Activated naive CD4-positive, alpha-beta T cell treated with anti-CD3 and anti-CD28 coated beads, Interleukin-2, amount 50 U/mL, for 16 hours (primary cell): ENCODE results near the gene CIB2.
A peak's percentile ranks its signal among the peaks of the same experiment; 100 is the strongest.

Experiments used
- DNase-seq: peaks from one replicate; pipeline ENCODE4 v3.0.0-alpha.2; 2020

CIB2 gene

GRCh38 chr15:78149068-78149804 is 18.0 kb upstream of the CIB2 start, which contains the start of gene IDH3A:
Gene IDH3A, plus strand, starts transcription at chr15:78149362. Its CDS starts 42 bp downstream, at chr15:78149404.
- peak; percentile 100 for DNase-seq

DNA sequence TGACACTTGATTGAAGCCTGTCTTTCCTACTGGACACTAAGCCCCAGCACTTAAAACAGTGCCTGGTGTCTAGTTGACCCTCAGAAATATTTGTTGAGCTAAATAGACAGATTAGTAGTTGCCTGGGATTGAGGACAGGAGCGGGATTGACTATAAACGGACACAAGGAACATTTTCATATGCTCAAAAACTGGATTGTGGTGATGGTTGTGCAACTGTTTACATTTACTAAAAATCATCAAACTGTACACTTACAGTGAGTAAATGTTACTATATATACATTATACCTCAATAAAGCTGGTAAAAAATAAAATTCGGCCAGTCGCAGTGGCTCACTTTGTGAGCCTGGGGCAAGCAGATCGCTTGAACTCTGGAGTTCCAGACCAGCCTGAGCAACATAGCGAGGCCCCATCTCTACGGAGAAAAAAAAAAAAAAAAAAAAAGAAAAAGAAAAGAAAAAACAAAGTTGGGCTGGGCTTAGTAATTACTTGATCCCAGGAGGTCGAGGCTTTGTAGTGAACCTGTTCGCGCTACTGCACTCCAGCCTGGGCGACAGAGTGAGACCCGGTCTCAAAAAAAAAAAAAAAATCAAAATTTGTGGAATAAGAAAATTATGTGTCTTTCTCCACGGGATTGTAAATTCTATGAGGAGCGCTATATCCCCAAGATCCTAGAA is 17.3 kb upstream of the CIB2 start:
- no peak for DNase-seq

DNA sequence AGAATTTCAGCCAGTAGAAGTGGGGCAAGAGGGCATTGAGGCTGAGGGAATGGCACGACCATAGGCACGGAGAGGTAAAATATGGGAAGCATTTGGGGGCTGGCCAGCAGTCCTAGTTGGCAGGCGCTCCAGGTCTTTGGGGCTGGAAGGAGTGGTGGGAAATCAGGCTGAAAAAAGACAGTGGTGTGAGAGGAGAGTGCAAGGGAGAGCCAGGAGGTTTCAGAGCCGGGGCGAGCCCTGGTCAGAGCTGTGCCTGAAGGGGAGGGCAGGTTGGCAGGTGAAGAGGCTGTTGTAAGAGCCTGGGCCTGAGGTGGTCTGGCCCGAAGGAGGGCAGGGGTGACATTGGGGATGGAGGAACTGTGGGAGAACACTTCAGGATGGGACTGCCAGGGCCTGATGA is 16.3 kb upstream of the CIB2 start:
- DNase-seq: no peak

- DNase-seq: no peak
Observed at GRCh38 chr15:78146425-78147154, 15.3 kb upstream of the CIB2 start.

- DNase-seq: no peak
Observed at GRCh38 chr15:78142332-78142731, 11.1 kb upstream of the CIB2 start.

DNA sequence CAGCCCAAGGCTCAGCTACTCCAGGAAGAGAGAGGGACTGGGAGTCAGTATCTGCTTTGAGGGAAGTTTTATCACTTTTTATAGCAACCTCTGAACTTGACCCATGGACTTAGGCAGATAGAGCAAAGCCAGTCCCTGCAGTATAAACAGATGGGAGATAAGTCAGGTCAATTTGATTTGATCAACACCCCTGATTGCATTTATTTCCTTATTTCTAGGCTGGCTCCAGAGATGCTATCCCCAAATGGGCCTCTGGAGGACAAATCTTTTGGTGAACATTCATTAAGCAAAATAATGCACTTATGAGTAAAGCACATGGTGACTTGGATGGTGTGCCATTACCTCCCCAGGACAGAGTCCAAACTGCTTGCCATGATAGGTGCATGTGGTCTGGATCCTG is 9.0 kb upstream of the CIB2 start:
- DNase-seq: no peak

DNA sequence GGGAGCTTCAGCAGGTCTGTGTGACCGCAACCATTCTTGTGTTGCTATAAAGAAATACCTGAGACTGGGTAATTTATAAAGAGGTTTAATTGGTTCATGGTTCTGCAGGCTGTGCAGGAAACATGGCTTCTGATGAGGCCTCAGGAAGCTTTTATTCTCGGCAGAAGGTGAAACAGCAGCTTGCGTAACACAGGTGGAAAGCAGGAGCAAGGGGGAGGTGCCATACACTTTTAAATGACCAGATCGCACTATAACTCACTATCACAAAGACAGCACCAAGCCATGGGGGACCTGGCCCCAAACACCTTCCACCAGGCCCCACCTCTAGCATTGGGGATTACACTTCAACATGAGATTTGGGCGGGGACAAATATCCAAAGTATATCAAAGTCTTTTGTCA is 8.3 kb upstream of the CIB2 start:
- no peak for DNase-seq

DNA sequence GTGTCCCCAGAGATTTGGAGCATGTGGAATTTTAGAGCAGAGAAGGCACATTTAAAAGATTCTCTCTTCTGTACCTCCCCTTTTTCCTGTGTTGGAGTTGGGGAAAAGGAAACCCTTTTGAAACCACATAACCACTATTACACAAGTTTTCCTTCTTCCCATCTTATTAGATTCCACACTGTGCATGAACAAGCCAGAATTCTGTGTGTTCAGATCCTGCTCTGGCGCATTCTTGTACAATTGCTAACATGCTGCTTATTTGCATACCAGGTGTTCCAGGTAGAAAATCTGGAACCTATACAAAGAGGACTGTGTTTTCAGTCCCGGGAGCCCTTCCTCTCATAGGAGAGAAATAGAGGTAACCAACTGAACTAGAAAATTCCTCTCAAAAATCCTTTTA is 2.6 kb upstream of the CIB2 start:
- DNase-seq: no peak

- no peak for DNase-seq
Observed at GRCh38 chr15:78130466-78131294, 565 bp downstream of the CIB2 start.

DNA sequence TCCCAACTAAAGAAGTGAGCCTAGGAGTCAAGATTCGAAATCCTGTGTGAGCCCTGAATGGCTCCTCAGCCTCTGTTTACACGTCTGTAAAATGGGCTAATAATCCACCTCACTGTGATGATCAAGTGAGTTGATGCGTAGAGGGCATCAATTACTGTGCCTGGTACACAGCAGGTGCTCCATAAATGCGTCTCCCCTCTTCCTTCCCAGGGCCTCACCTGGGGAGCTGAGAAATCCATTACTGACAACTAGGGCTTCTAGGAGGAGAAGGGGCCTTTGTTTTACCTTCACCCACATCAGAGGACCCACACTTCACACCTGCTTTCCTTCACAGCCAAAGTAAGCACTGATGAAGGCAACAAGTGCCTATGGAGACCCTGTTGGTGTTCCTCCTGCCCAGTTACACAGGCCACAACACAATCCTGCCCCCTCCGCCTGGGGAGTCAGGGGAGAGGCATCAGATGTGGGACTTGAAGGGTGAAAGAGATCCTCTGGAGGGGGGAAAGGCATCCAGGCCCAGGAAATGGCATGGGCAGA is 1.4 kb downstream of the CIB2 start:
- no peak for DNase-seq

DNA sequence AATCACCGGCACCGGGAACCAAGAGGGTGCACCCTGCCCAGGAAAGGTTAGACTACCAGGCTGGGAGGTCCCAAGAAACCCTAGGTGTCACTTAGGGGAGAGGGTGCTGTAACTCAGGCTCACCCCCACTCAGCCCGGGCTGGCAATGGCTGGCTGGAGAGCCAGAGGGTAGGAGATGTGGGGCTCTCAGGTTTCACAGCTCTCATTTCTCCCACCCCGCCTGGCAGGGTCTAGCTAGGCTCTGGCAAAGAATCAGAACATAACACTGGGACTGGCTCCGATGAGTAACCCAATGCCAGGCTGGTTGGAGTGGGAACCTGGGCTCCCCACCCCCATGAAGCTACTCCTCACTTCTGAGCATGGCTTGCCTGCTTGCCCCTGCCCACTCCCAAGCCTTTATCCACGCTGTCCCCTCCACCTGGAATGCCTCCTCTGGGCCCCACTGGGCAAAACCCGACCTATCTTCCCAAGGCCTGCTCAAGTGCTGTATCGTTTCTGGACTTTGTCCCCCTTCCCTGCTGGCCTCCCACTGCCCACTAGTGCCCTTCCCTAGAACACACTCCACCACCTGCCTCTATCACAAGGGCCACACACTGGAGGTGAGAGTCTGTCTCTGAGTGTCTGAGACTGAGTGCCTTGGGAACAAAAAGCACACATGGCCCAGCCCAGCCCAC is 2.0 kb downstream of the CIB2 start:
- DNase-seq: no peak

GRCh38 chr15:78127882-78128281 is 3.4 kb downstream of the CIB2 start:
- DNase-seq: no peak

- DNase-seq: no peak
Observed at GRCh38 chr15:78125267-78125666, 6.0 kb downstream of the CIB2 start.

DNA sequence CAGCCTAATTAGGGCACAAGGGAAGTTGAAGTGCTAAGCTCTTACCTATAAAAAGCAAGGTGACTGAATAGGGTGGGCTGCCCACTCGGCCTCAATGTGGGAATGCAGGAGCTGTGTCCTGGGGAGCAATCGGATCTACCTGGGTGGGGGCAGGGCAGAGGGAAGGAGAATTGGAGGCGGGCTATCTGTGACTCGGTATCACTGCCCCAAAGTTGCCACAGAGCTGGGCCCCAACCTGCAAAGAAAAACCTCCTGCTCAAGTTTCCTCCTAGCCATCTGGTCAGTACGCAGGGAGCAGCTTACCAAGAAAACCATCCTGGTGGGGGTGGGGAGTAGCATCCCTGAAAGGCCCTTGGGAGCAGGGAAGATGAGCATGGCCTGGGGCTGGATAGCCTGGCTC is 10.7 kb downstream of the CIB2 start:
- no peak for DNase-seq

GRCh38 chr15:78112551-78112950 is 18.7 kb downstream of the CIB2 start:
- DNase-seq: no peak

- DNase-seq: no peak
Observed at GRCh38 chr15:78111788-78112187, 19.5 kb downstream of the CIB2 start.

DNA sequence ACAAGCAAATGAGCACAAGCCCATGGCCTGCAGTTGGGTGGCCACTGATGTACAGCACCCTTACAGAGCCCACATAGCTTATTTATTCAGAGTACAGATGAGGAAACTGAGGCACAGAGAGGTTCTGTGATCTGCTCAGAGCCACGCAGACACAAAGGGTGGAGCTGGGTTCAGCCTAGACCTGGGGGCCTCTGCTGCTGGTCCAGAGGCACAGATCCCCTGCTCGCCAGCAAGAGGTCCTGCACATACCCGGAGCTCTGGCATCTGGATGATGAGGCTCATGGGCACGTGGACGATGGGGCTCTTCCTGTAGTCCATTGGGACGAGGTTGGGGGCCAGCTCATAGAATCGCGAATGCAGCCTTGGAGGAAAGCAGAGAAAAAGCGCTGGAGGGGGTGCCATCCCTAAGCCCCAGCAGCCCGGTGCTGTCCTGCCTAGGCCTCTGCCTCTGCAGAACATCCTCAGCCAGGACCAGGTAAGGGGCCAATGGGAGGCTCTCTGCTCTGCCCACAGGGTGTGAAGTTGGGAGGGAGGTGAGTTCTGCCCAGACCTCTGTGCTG is 20.2 kb downstream of the CIB2 start:
- no peak for DNase-seq

DNA sequence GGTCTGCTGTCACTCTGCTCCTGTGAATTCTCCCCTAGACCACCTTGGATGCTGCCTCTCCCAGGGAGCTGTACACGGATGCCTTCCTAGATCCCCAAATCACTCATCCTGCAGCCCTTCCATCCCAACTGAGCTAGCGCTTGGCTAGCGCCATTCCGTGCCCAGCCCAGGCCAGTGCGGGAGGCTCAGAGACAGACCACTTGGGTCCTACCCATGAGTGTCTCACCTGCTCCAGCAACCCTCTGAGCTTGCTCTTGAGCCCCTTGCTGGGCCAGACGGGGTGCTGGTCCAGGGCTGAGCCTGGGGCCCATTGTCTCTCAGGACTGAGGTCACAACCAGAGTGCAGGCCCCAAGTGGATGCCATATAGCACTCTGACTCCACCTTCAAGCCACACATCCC is 21.1 kb downstream of the CIB2 start:
- DNase-seq: no peak

- DNase-seq: no peak
Observed at GRCh38 chr15:78109156-78109555, 22.1 kb downstream of the CIB2 start.

DNA sequence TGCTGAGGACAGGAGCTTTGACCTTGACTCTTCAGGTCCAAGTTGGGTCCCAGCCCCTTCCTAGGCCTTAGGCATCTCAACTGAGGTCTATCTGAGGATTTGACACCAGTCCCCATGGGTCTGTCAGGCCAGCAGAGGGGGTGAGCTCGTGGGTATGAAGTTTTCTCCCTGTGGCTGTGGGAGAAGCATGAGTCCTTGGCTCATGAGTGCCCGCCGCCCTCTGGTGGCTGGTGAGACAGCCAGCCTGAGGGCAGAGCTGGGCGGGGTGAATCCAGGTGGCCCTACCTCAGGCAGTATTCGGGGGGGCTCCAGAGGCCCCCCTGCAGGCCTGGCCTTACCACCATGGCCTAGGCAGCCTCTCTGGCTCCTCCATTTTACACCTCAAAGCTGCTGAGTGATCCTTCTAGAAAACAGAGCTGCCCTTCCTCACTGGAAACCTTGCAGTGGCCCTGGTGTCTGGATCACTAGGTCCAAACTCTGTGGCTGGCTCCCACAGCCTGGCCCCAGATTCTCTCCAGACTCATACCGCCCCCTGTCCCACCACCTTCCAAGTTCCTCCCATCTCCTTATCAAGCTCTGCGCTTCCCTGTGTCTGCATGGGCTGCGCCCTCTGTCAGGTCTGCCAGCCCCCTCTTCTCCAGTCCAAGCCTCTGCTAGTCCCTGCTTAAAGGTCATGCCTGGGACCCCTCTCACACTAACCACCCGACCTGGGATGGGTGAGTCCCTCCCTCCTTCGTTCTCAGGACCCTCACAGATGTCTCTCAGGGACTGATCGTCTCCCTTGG is 22.8 kb downstream of the CIB2 start:
- DNase-seq: peak; percentile 85

- no peak for DNase-seq
Observed at GRCh38 chr15:78107471-78107870, 23.8 kb downstream of the CIB2 start.
